Measurements from ENCODE around the gene SCRT2.

The SCRT2 gene

GRCh38 chr20:650281-650680 is 25.3 kb downstream of the SCRT2 start:
- Histone ChIP-seq H3K4me1 (ENCODE audit: insufficient read depth, low read length) (peaks cover 4% of the 10 kb centered on the region), H3K79me2 (ENCODE audit: insufficient read depth, low read length) (no peaks in the 10 kb centered on the region), H2AFZ (ENCODE audit: low read depth, low read length) (no peak overlapping the region), H3K27ac (ENCODE audit: low read length) (no peak overlapping the region), H3K27me3 (ENCODE audit: insufficient read depth, low read length, poor library complexity) (no peaks in the 10 kb centered on the region), H4K20me1 (ENCODE audit: insufficient read depth, low read length) (no peaks in the 10 kb centered on the region), H3K36me3 (ENCODE audit: insufficient read depth, low read length) (no peaks in the 10 kb centered on the region), H3K4me2 (ENCODE audit: insufficient read depth, low read length) (no peak overlapping the region), H3K9ac (ENCODE audit: low read depth, low read length) (no peak overlapping the region), H3K4me3 (ENCODE audit: low read depth in 1 of 2, low read length in 2 of 2) (no peak overlapping the region), H3K9me3 (ENCODE audit: insufficient read depth, low read length, severe bottlenecking) (no peaks in the 10 kb centered on the region)
- no peak for TF ChIP-seq CTCF (IDR thresholded peaks at IDR 0.05; ENCODE audit: borderline replicate concordance, extremely low read depth, low read length, poor library complexity, severe bottlenecking)
- no peak for TF ChIP-seq EZH2 (IDR thresholded peaks at IDR 0.05; ENCODE audit: borderline replicate concordance, low read depth, low read length, severe bottlenecking)
- ATAC-seq (ENCODE audit: insufficient read depth, low read depth) (no peak), DNase-seq (no peak)

GRCh38 chr20:647479-648019 is 28.1 kb downstream of the SCRT2 start:
- ATAC-seq (ENCODE audit: insufficient read depth, low read depth): no peak
- Histone ChIP-seq H3K36me3 (ENCODE audit: insufficient read depth, low read length) (no peaks in the 10 kb centered on the region), H3K27ac (ENCODE audit: low read length) (no peak overlapping the region), H3K4me1 (ENCODE audit: insufficient read depth, low read length) (peaks cover 7% of the 10 kb centered on the region), H3K9me3 (ENCODE audit: insufficient read depth, low read length, severe bottlenecking) (no peaks in the 10 kb centered on the region), H3K79me2 (ENCODE audit: insufficient read depth, low read length) (no peaks in the 10 kb centered on the region), H4K20me1 (ENCODE audit: insufficient read depth, low read length) (no peaks in the 10 kb centered on the region), H2AFZ (ENCODE audit: low read depth, low read length) (no peak overlapping the region), H3K4me2 (ENCODE audit: insufficient read depth, low read length) (no peak overlapping the region), H3K9ac (ENCODE audit: low read depth, low read length) (no peak overlapping the region), H3K4me3 (ENCODE audit: low read depth in 1 of 2, low read length in 2 of 2) (no peak overlapping the region), H3K27me3 (ENCODE audit: insufficient read depth, low read length, poor library complexity) (no peaks in the 10 kb centered on the region)
- no peak for TF ChIP-seq CTCF (IDR thresholded peaks at IDR 0.05; ENCODE audit: borderline replicate concordance, extremely low read depth, low read length, poor library complexity, severe bottlenecking)
- no peak for TF ChIP-seq EZH2 (IDR thresholded peaks at IDR 0.05; ENCODE audit: borderline replicate concordance, low read depth, low read length, severe bottlenecking)
- no peak for DNase-seq

GRCh38 chr20:646868-647233 is 28.8 kb downstream of the SCRT2 start:
- no peak overlapping the region for H3K4me2 ChIP-seq (ENCODE audit: insufficient read depth, low read length)
- DNase-seq: no peak
- H3K9ac ChIP-seq (ENCODE audit: low read depth, low read length): no peak overlapping the region

More at GRCh38 chr20:646868-647233, 28.8 kb downstream of the SCRT2 start:
- Histone ChIP-seq H3K4me3 (ENCODE audit: low read depth in 1 of 2, low read length in 2 of 2) (no peak overlapping the region), H3K9me3 (ENCODE audit: insufficient read depth, low read length, severe bottlenecking) (no peaks in the 10 kb centered on the region), H3K27me3 (ENCODE audit: insufficient read depth, low read length, poor library complexity) (no peaks in the 10 kb centered on the region), H3K36me3 (ENCODE audit: insufficient read depth, low read length) (no peaks in the 10 kb centered on the region), H3K79me2 (ENCODE audit: insufficient read depth, low read length) (no peaks in the 10 kb centered on the region), H3K27ac (ENCODE audit: low read length) (no peak overlapping the region), H2AFZ (ENCODE audit: low read depth, low read length) (no peak overlapping the region), H4K20me1 (ENCODE audit: insufficient read depth, low read length) (no peaks in the 10 kb centered on the region), H3K4me1 (ENCODE audit: insufficient read depth, low read length) (peaks cover 7% of the 10 kb centered on the region)
- no peak for TF ChIP-seq CTCF (IDR thresholded peaks at IDR 0.05; ENCODE audit: borderline replicate concordance, extremely low read depth, low read length, poor library complexity, severe bottlenecking)
- no peak for ATAC-seq (ENCODE audit: insufficient read depth, low read depth)

Data from DND-41 (cell line).